ENCODE measurements around the gene EHMT2.

- TF ChIP-seq CTCF (IDR thresholded peaks at IDR 0.05; ENCODE audit: borderline replicate concordance, extremely low read depth, low read length, poor library complexity, severe bottlenecking) (no peak), EZH2 (IDR thresholded peaks at IDR 0.05; ENCODE audit: borderline replicate concordance, low read depth, low read length, severe bottlenecking) (no peak)
Observed at GRCh38 chr6:31945507-31946369, 48.2 kb upstream of the EHMT2 start, which contains the start of gene CFB.
